K562 (cell line): Measurements from ENCODE around the gene SLC7A1.

ENCODE experiments used
- ARID3A ChIP-seq: IDR thresholded peaks from 2 replicates; pipeline ENCODE4 v1.6.1; 2012; ENCODE audit warnings: low read depth, low read length, improper control_type of control experiment, borderline replicate concordance
- CBX8 ChIP-seq: fragments of 200-600 bp; sonication (generic); IDR thresholded peaks from 2 replicates; pipeline ENCODE4 v1.6.1; 2012; ENCODE audit warnings: borderline replicate concordance, mixed run types, low read depth, mild to moderate bottlenecking, moderate library complexity, mixed read lengths, low read length, control low read depth, inconsistent platforms; ENCODE audit not compliant: poor library complexity, severe bottlenecking; ENCODE audit errors: extremely low read depth
- CTCF ChIP-seq, 3 experiments: IDR thresholded peaks in 2 of 3; conservative IDR thresholded peaks in 1 of 3; 2 replicates each; pipeline ENCODE4 v1.5.1; 2011 to 2012; ENCODE audit warnings: low read length in 3 of 3, mild to moderate bottlenecking in 3 of 3, control low read depth in 2 of 3, improper control_type of control experiment in 1 of 3, inconsistent platforms in 1 of 3, low read depth in 1 of 3, mixed read lengths in 1 of 3, moderate library complexity in 1 of 3; ENCODE audit not compliant: insufficient read depth in 2 of 3
- FOXK2 ChIP-seq, 2 experiments: fragments of 450-650 bp; IDR thresholded peaks in 1 of 2; conservative IDR thresholded peaks in 1 of 2; 2 replicates each; pipeline ENCODE4 v1.6.1; 2016; ENCODE audit warnings: low read depth in 2 of 2, mild to moderate bottlenecking in 1 of 2
- IRF2 ChIP-seq: sonication (generic); formaldehyde crosslinking; IDR thresholded peaks from 2 replicates; pipeline ENCODE4 v1.8.1; 2022; ENCODE audit warnings: mild to moderate bottlenecking, missing genetic modification reagents
- MBD2 ChIP-seq: sonication (generic); IDR thresholded peaks from 2 replicates; pipeline ENCODE4 v1.6.1; 2016; ENCODE audit warnings: low read depth, borderline replicate concordance
- NR1H2 ChIP-seq: sonication (generic); formaldehyde crosslinking; IDR thresholded peaks from 2 replicates; pipeline ENCODE4 v1.4.0; 2020; ENCODE audit warnings: mild to moderate bottlenecking, missing genetic modification reagents
- ZFP1 ChIP-seq: fragments of 450-650 bp; formaldehyde crosslinking; IDR thresholded peaks from 2 replicates; pipeline ENCODE4 v1.4.0; 2020; ENCODE audit warnings: mild to moderate bottlenecking, mixed read lengths
- ZNF274 ChIP-seq: IDR thresholded peaks from 2 replicates; pipeline ENCODE4 v1.6.1; 2011; ENCODE audit warnings: low read depth, mild to moderate bottlenecking, low read length, moderate library complexity, borderline replicate concordance
- ZNF280B ChIP-seq: fragments of 250-450 bp; sonication (Bioruptor Pico); IDR thresholded peaks from 2 replicates; pipeline ENCODE4 v1.5.1; 2021; ENCODE audit warnings: mild to moderate bottlenecking

- TF ChIP-seq MBD2 (no peak), CTCF (IDR thresholded peaks at IDR 0.05 in 2 of 3, conservative IDR thresholded peaks at IDR 0.05 in 1 of 3; ENCODE audit: insufficient read depth in 2 of 3, low read depth in 1 of 3, low read length in 3 of 3) (no peak), IRF2 (no peak), ZNF274 (no peak), ZNF280B (CRISPR knock-in tag) (no peak), NR1H2 (CRISPR knock-in tag) (no peak), ZFP1 (CRISPR knock-in tag) (no peak), ARID3A (no peak), CBX8 (no peak), FOXK2 (conservative IDR thresholded peaks at IDR 0.05 in 1 of 2, IDR thresholded peaks at IDR 0.05 in 1 of 2; ENCODE audit: low read depth in 2 of 2) (no peak)
Observed at GRCh38 chr13:29532116-29532515, 63.4 kb downstream of the SLC7A1 start.
